OCI-M1 (cell line): ENCODE measurements around the gene STK38.
"Not testable (repeated sequence)": the region's sequence is repeated elsewhere in the genome, so short reads cannot be mapped to it uniquely, and the experiment has no call there.

Source experiments
- DNase-seq: peaks from one replicate; lab custom pipeline; 2025; lab: John Stamatoyannopoulos, UW

The STK38 gene

DNA sequence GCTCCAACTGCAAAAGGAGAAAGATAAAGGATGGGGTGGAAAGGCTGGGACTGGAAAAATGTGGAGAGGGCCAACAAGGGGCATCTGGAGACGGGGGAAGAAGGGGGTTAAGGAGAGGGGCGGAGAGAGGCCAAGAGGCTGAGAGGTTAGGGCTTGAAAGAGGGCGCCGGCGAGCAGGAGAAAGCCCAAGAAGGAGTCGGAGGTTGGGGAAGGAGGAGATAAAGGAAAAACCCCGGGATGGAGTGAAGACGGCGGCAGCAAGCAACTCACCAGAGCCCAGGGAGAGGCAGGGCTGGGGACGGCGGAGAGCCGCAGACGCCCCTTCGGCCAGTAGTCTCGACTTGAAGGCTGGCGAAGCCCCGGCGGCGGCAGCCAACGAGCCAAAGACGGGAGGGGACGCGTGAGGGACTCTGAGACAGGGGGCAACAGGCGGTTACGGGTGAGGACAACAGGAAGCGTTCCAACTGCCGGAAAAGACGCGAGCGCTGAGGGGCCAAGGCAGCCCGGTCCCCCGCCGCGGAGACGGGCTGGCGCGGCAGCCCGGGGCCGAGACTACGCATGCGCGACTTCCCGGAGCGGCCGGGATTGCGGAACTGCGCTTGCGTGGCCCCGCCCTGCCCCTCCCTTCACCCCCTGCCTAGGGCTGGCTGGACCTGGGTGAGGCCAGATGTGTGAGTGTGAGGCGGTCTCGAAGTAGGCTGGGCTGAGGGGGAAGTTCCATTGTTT lies at the start of gene STK38:
Gene STK38, minus strand, starts transcription at position 560 of the 726 bp plus-strand sequence. CDS start 7,277 bp downstream, outside the sequence.
- peak; percentile 97 for DNase-seq

DNA sequence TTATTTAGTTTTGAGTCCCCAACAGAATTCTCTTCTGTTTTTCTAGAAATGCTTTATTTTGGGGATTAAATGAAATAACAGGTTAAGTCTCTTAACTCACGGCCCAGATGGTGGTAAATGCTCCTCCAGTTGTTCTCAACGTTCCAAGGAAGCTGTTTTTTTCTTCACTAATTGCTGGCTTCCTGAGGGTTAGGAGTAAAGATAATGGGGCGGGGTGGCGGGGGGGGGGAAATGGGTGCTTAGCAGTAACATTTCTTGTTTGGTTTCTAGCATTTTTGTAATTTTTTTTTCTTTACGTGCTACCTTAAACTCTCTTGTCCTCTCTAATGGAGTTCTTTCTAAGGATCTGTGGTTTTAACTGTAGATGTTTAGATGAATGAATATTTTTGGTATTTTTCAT lies 49.1 kb upstream of the STK38 start:
- no peak for DNase-seq

DNA sequence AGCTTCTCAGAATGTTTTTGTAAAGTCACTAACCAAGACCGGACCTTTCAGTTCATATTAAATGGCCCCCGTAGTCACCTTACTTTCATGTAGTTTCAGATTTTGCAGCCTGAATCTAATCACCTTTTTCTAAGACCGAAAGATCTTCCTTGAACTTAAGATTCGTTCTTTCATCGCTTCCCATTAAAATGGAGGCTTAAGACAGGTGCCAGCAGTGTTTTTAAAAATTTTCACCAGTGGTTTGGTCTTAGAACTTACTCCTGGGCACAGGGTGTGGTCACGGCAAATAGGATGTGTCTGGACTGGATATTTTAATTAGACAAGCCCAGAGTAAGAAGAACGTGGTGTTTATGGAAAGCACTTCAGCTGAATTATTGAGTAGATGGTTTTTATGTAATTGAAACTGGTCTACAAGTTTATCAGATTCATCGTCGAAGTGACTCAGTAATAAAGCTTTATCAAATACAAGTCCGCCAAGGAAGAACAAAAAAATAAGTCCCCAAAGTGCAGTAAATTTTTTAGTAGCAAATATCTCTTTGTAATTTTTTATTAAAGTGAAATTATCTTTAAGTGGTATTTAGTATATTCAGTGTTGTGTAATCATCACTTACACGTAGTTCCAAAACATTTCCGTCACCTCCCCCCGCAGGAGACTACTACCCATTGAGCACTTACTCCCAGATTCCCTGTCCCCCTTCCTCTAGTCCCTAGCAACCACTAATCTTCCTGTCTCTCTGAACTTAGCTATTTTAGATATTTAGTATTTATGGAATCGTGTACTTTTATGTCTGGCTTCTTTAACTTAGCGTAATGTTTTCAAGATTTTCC lies 47.8 kb upstream of the STK38 start:
- DNase-seq, result peak; percentile 74

DNA sequence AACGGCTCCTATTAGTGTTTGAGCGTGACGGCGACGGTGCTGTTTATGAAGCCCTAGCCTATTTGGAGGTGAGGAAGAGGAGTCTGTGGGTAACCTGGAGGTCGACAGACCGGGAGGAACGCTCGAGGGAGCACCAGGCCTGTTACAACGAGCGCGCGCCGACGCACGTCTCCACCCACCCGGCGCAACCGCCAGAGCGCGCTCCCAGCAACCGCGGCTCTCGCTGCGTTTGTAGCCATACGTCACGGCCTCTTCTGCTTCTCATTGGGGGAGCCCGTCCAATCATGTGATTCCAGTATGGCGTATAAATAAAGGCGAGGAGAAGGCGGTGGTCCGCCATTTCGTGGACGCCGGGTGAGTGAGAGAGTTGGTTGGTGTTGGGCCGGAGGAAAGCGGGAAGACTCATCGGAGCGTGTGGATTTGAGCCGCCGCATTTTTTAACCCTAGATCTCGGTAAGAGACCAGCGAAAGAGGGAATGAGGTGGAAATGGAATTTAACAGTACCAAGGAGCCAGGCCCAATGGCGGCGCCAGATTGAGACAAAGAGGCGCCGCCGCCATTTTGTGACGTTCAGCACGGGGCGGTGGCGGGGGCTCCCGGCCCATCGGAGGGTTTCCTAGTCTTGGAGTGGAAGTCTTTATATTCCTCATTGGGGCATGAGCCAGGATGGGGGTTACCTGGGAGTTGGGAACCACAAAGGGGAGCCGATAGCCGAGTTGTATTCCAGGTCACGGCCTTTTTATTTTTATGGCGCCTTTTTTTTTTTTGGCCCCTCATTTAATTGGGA lies 46.9 kb upstream of the STK38 start, which contains the start of gene SRSF3:
Gene SRSF3, plus strand, starts transcription at position 334 of the 787 bp plus-strand sequence. CDS start 2,401 bp downstream, outside the sequence.
- DNase-seq, result peak; percentile 99

DNA sequence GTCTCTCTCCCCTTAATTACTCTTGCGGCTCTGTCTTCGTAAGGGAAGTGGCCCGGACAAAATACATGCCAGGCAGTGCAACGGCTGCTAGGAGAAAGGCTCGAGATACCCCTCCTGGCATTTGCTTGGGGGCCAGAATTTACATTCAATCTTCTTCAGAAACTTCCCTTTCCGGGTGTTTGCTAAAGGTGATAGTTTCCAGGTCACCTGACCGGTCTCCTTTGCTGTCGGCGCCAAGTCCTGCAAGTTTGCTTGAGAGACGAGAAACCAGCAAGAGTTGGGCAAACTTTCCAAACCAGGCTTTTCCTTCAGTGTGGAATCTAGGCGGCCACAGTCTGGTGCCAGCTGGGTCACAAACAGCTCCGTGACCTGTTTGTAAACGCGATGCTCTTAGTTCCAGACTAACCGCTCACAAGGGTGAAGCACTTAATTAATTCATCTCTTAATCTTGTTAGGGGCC lies 46.3 kb upstream of the STK38 start:
- peak; percentile 92 for DNase-seq

DNA sequence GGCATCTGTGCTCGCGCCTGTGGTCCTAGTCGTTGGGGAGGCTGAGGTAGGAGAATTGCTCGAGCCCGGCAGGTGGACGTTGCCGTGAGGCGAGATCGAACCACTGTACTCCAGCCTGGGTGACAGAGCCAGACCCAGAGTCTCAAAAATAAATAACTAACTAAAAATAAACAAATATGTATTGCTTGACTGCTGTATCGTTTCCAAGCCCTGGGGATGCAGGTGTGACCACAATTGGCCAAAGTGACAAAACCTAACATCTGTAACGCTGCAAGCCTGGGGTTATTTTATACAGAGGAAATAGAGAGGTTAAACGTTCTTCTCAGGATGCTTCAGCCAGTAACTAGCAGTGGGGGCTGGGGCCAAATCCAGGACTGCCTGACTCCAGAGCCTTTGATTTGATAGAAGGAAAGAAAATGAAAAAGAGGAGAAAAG lies 45.0 kb upstream of the STK38 start:
- DNase-seq, result no peak

DNA sequence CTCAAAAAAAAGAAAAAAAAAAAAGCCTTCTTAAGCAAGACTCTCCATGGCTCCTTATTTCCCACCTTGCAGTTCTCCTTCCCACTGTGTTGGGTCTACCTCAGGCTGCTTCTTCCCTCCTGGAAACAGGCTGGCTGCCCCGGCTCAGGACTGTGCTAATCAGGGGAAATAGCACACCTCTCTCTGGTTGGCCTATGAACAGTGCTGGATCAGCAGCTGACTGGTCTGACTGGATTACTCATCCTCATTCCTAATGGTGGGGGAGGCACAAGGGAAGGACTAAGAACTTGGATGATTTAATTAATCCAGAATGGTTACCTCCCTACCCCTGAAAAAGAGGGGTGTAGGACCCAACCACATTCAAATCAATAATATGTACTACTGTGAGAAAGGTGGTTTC lies 43.0 kb upstream of the STK38 start:
- no peak for DNase-seq

DNA sequence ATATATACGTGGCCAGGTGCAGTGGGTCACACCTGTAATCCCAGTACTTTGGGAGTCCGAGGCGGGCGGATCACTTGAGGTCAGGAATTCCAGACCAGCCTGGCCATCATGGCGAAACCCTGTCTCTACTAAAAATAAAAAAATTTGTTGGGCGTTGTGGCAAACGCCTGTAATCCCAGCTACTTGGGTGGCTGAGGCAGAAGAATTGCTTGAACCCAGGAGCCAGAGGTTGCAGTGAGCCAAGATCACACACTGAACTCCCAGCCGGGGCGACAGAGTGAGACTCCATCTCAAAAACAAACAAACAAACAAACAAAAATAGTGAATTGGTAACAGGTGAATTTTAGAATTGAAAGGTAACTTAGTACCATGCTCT lies 41.7 kb upstream of the STK38 start:
- DNase-seq, result not testable (repeated sequence)

DNA sequence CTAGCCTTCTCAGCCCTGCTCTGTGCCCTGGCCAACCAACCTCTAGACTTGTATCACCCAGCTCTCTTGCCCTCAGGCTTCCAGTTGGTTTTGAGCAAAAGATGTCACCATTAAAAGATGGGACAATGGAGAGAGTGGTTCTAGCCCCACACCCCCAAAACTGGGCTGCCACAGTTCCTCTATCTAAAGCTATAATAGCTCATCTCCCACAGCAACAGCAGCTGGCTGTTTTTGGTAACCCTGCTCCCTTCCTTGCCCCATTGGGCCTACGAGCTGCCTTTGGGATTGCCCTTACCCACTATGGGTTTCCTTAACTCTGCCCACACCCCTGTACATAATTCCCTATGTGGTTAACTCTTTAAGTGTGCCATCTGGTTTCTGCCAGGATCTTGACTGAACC lies 39.3 kb upstream of the STK38 start:
- no peak for DNase-seq

DNA sequence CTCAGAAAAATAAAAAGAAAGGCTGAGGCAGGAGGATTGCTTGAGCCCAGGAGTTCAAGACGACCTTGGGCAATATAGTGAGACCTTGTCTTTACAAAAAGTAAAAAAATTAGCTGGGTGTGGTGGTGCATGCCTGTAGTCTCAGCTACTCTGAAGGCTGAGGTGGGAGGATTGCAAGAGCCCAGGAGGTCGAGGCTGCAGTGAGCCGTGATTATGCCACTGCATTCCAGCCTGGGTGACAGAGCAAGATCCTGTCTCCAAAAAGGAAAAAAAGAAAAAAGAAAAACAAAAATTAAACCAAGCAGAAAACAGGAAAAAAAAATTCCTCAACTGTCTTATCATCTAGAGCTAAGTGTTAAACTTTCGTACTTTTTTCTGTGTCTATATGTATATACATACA lies 34.4 kb upstream of the STK38 start:
- DNase-seq, result no peak

DNA sequence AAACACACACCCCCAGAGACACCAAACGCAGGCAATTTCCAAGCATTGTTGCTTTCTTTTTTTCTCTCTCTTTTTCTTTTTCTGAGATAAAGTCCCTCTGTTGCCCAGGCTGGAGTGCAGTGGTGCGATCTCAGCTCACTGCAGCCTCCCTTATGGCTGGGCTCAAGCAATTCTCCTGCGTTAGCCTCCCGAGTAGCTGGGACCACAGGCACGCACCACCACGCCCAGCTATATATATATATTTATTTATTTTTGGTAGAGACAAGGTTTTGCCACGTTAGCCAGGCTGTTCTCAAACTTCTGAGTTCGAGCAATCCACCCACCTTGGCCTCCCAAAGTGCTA lies 32.9 kb upstream of the STK38 start:
- DNase-seq, result no peak

DNA sequence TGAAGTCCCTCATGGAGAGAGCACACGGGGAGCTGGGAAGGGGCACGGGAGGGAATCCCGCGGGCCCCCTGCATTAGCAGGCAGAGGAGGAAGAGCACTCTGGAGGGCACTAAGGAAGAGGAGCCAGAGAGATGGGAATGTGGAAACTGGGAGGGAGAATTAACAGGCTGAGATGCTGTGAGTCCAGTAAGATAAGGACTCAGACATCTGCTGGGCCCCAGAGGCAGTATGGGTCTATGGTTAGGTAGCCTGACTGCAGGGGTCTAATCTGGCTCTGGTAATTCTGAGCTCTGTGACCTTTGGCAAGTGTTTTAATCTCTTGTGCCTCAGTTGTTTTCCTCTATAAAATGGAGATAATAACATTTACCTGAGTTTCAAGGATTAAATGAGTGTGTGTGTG lies 31.2 kb upstream of the STK38 start:
- peak; percentile 26 for DNase-seq

DNA sequence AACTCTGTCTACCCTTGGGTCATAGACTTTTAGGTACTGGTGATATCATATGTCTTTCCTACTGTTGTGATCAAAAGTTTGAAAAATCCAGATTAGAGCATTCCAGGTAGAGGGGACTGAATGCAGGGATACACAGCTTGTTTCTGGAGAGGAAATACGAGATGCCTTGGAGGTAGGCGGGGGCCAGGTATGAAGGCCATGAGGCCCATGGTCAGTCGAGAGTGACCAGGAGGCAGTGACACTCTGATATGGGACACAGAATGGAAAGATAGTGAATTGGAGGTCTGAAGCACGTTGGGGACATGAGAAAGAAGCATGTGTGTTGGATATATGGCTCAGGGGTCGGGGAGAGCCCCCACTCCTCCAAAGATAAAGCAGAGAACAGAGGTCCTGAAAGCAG lies 30.8 kb upstream of the STK38 start:
- DNase-seq, result no peak

DNA sequence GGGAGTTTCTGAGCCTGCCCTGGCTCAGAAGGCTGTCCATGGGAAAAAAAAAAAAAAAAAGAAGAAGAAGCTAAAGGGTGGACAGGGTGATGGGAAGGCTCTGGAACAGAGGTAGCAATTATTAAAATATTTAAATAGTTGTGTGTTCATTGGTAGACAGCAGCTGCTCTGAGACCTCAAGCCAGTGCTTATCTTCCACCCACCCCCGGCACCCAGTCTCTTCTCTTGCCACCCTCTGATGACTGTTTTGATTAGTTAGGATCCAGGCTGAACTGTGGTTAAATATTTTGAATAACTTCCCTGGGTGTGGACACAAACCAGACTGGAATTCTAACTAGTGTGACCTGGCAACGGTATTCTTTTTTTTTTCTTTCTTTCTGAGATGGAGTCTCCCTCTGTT lies 30.0 kb upstream of the STK38 start:
- peak; percentile 44 for DNase-seq

DNA sequence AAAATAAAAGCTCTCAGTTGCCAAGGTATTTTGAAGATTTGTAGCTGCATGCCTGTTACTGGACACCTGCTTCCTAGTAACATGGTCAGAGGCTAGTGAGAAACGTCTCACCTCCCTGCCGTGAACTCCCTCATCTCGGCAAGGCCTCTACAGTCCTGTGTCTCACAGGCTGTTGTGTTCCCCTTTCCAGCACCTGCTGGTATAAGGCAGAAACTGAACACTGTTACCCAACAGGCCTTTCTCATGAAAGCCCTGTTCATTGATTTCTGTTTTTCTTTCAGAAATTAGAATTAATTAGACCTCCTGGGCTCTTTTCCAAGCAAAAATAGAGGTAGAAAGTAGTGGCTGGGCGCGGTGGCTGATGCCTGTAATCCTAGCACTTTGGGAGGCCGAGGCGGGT lies 29.3 kb upstream of the STK38 start:
- no peak for DNase-seq

DNA sequence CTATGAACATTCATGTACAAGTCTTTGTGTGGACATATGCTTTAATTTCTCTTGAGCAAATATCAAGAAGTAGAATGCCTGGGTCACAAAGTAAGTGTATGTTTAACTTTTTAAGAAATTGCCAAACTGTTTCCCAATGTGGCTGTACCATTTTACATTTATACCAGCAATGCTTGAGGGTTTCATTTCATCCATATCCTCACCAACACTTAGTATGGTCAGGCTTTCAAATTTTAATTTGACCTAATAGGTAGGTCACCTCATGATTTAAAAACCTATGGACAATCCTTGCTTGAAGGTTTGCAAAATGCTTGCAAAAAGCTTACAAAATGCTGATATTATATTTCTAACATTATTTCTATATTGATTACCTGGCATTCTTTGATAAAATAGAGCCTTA lies 27.4 kb upstream of the STK38 start:
- DNase-seq, result no peak

DNA sequence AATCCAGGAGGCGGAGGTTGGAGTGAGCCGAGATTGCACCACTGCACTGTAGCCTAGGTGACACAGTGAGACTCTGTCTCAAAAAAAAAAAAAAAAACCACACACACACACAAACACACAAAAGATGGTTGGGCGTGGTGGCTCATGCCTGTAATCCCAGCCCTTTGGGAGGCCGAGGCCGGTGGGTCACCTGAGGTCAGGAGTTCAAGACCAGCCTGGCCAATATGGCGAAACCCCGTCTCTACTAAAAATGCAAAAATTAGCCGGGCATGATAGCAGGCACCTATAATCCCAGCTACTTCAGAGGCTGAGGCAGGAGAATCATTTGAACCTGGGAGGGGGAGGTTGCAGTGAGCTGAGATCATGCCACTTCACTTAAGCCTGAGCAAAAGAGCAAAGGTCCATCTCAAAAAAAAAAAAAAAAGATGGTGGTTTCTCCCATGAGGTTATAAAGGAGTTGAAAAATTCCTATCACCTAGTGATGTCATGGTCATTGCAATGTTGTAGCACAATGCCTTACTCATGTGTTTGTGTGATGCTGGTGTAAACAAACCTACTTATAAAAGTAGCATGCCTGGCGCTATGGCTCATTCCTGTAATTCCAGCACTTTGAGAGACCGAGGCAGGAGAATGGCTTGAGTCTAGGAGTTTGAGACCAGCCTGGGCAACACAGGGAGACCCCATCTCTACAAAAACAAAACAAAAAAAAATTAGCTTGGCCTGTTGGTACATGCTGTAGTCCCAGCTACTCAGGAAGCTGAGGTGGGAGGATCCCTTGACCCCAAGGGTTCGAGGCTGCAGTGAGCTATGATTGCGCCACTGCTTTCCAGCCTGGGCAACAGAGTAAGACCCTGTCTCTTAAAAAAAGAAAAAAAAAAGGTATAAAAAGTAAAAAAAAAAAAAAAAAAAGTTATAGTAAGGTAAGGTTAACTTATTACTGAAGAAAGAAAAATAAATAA lies 25.4 kb upstream of the STK38 start:
- not testable (repeated sequence) for DNase-seq

DNA sequence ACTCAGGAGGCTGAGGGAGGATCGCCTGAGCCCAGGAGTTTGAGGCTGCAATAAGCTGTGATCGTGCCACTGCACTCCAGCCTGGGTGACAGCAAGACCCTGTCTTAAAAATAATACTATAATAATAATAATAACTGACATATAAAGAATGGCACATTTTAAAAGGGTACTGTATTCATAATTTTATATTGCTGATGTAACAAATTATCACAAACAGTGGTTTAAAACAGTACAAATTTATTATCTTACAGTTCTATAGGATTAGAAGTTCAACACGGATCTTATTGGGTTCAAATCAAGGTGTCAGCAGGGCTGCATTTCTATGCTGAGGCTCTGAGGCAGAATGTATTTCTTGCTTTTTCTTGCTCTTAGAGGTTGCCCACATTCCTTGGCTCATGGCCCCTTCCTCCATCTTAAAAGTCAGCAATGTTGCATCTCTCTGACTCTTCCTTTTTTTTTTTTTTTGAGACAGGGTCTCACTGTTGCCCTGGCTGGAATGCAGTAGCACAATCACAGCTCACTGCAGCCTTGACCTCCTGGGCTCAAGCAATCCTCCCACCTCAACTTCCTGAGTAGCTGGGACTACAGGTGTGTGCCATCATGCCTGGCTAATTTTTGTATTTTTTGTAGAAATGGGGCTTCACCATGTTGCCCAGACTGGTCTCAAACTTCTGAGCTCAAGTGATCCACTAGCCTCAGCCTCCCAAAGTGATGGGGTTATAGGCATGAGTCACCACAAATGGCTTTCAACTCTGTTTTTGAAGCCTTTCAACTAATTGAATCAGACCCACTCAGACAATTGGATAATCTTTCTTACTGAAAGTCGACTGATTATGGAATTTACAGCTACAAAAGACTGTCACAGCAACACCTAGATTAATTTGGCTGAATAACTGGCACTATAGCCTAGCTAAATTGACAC lies 24.1 kb upstream of the STK38 start:
- DNase-seq, result no peak

DNA sequence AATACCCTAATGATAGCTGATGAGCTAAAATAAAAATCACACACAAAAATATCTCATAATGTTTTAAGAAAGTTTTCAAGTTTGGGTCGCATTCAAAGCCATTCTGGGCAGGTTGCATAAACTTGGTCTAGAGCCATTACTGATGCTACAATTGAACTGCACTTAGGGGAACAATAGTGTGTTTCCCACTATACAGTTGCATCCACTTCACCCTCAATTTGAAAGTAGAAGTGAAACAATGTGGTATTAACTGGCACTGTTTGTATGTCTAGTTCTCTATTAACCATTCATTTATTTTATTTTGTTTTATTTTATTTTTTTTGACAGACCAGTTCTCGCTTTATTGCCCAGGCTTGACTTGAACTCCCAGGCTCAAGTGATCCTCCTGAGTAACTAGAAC lies 23.0 kb upstream of the STK38 start:
- DNase-seq, result no peak

DNA sequence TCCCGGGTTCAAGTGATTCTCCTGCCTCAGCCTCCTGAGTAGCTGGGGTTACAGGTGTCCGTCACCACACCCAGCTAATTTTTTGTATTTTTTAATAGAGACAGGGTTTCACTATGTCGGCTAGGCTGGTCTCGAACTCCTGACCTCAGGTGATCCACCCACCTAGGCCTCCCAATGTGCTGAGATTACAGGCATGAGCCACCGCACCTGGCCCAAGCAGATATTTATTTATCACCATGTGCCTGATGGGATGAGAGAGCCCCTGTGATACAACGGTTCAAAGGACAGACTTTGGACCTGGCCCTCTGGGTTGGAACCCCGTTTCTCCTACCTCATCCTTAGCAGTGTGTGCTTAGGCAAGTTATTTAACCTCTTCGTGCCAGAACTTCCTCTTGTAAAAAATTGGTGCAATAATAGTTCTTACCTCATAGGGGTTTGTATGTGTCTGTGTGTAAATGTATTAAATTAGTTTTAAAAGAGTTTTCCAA lies 19.2 kb upstream of the STK38 start:
- no peak for DNase-seq
